H4 (cell line): ENCODE data around the gene NAE1. TPM values are rescaled to one million over a fixed set of nuclear protein-coding genes. Genes with fewer than 3 reads are reported as not detected.
"Not testable (repeated sequence)": the region's sequence is repeated elsewhere in the genome, so short reads cannot be mapped to it uniquely, and the experiment has no call there.

Source experiments
- DNase-seq: peaks from one replicate; pipeline ENCODE4 v3.0.0-alpha.2; 2015; ENCODE audit warnings: low spot score
- total RNA-seq: library from RNA; depleted of rRNA; stranded (reverse); fragments of >200 nt; shearing (Covaris generic); gene quantifications from 2 replicates; pipeline ENCODE4 v1.2.3, GENCODE V29; 2014; rRNA removed

Gene NAE1
- total RNA-seq, 1 experiment from 2014 or later = 142 TPM

DNA sequence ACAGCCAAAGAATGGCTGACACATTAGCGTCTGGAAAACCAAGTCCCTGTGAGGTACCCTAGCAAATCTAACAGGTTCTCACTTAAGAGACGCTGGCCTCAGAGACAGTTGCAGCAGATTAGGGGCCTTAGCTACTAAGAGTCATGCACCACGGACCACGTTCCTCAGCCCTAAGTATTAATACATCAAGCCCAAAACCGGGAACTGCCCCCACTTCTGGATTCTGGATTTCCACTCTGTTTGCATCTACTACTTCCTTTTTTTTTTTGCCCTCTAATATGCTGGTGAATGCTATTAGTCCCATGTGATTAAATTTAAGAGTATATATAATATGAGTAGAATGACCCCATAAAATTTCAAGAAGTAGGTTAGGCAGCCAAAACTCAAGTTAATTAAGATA lies 28.6 kb downstream of the NAE1 start:
- no peak for DNase-seq

DNA sequence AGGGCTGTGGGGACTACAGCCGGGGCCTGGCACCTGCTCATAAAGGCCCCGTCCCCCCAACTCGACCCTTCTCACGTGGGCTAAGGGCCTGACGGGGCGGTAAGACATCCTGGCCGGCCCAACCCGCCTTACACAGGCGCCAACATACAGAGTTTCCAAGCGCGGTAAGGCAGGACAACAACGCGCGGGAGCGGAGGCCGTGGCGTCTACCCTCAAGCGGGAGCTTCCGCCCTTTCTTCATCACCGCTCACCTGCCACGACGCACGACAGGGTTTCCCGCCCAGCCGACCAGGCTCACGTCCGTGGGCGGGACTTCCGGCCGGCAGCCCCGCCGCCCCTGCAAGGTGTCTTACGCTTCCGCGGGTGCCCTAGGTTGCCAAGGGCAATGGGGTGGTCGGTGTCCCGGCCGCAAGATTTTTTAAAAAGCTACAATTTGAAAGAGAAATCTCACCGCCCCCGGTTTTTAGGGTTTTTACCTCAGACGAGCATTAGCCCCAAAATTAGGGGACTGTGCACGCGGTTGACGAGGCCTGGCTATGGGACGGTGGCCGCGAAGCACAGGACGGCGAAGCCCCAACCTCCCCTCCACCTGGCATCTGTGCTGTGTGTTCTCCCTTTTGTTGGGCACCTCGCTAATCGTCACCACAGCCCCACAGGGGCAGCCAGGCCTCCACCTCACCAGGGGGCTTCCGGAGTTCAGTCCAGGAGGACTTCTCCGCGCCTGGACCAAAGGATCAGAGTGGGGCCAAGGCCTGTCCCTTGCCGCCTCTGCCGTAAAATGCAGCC lies 29.3 kb downstream of the NAE1 start, which contains the start of gene TERB1:
Gene TERB1 (minus strand): TSS at position 265 of the 786 bp plus-strand sequence. CDS start 4,786 bp downstream, outside the sequence.
- no peak for DNase-seq

DNA sequence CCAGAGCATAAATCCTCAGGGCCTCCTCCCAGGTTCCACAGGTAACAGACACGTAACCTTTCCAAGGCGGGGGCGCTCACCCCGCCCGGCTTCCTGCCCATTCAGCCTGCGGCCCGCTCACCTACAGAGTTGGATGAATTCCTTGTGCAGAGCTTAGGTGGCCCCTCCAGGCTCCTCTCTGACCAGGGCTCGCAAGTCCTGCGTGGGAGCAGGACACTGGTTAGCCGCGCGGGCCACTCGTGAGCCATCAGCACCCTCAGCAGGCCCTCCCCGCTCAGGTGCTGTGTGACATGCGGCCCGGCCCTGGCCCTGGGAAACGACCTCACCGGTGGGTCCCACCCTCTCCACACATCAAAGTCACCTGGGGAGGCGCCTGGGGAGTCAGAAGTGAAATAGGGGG lies 29.9 kb downstream of the NAE1 start:
- no peak for DNase-seq

DNA sequence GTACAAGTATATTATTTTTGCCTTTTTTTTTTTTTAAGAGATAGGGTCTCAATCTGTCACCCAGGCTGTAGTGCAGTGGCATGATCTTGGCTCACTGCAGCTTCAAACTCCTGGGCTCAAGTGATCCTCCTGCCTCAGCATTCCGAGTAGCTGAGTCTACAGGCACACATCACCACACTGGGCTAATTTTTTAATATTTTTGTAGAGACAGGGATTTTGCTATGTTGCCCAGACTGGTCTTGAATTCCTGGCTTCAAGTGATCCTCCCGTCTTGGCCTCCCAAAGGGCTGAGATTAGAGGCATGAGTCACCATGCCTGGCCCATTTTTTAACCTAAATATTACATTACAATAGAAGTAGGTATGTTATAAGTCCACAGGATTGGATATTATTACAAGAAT lies 32.6 kb downstream of the NAE1 start:
- DNase-seq = no peak

DNA sequence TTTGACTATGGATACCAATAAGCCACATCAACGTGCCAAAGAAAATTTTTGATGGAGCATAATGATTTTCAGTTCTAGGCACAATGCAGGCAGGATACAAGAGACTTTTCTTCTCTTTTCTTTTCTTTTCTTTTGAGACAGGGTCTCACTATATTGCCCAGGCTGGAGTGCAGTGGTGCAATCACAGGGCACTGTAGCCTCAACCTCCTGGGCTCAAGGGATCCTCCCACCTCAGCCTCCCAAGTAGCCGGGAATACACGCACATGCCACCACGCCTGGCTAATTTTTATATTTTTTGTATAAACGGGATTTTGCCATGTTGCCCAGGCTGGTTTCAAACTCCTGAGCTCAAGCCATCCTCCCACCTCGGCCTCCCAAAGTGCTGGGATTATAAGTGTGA lies 36.8 kb downstream of the NAE1 start:
- not testable (repeated sequence) for DNase-seq

DNA sequence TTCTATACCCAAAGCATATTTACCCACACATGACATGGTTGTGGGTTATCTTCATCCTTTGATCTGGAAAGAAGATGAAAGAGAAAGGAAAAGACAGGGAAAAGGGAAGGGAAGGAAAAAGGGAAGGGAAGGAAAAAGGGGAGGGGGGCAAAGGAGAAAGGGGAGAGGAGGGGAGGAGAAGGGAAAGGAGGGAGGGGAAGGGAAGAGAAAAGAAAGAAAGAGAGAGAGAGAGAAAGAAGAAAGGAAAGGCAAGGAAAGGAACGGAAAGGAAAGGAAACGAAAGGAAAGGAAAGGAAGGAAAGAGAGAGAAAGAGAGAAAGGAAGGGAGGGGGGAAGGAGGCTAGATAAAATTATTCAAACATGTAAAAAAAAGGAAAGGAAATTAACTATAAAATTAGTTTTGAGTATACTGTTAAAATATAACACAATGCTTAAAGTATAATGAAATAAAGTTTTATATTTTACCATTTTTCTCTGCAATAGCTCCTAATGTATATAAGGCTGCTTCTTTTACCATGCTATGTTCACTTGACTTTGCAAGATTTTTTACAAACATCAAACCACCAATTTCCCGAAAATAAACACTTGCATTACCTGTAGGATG lies 40.5 kb downstream of the NAE1 start:
- no peak for DNase-seq

DNA sequence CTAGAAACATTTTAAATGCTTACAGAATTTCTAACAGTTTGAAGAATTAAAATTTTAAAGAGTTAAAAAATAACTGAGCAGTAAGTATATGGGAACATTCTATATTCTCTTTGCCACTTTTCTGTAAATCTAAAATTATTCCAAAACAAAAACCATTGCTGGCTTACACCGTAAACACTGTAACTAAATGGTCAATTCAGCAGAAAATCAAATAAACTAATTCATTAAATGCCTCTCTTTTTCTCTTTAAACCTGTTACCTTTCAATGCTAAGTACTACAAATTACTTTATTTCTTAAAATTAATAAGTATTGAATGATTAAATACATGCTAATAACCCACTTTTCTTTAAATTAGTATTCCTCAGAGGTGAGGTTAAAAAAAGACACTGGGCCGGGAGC lies 43.3 kb downstream of the NAE1 start:
- DNase-seq = no peak

DNA sequence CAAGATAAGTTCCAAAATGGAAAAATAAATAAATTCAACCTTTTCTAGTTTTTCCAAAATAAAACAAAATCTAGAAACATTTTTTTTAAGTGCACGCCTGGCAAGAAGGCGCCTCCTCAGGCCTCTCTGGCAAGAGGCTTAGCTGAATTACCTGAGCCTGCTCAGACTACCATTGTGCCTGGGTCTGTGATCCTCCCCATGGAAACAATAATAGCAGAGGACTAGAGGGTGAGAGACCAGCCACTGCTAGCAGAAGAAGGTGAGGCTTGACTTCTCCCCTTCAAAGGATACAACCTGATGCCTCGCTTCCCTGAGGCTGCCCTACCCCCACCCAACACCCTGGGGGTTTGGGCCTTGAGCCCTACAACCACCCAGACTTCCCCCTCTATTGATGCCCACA lies 44.2 kb downstream of the NAE1 start:
- DNase-seq = no peak

DNA sequence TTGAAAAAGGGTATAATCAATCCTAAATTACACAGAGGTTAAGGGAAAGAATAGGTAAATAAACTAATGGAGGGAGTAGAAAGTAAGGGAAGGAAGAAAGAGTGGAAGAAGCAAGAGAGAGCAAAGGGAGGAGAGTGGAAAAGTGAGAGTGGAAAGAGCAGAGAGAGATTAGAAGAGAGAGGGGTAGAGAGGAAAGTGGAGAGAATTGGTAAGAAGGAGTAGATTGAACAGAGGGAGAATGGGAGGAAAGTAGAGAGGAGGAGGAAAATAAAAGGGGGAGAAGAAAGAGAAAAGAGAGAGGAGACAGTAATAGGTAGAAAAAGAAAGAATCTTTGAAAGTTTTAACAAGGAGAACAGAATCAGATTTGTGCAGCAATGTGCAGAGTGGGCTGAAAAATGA lies 54.3 kb downstream of the NAE1 start:
- no peak for DNase-seq

DNA sequence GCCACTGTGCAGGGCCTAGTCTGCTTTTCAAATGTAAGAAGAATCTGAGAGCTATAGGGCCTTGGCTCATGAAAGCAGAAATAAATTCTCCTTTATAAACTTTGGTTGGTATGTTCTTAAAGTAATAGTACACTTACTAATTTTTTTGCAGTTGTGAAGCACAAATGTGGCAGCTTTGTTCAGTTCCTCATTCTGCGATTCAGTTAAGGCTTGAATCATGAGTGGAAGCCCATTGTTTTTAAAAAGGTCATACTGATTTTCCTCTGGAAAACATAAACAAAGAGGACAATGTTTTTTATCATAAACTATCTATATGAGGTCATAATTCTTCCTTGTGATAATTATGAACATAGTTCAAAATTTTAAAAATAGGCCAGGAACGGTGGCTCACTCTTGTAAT lies 55.8 kb downstream of the NAE1 start:
- DNase-seq = no peak

DNA sequence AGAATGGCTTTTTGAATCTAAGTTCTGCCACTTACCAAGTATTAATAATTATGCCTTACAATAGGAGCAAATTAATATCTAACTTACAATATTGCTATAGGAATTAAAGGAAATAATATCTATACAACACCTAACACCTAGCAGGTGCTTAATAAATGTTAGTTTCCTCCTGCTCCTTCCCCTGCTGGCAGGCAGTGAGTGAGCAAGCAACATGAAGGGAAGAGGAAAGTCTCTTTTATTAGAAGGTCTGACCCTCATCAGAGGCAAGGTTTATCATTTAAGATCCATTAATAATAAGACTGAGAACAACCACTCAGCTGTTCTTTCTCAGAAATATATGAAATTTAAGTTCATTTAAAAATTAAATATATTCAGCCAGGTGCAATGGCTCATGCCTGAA lies 72.7 kb downstream of the NAE1 start:
- no peak for DNase-seq

DNA sequence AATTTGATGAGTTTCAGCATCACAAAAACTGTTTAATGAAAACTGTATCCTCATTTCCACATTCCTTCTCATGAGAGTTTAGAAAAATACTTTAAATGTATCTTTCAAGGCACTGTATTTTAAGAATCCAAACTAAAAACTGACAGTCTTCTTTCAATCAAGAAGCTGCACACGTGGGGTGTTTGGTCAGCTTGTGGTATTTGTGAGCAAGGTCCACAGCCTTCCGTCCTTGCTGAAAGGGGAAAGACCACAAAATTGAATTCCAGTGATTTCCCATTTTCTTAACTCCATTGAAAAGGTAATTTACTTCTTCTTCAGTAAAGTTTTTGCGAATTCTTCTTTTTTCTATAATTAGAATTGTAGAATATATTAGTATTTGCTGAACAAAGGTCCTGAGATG lies 76.0 kb downstream of the NAE1 start:
- no peak for DNase-seq

DNA sequence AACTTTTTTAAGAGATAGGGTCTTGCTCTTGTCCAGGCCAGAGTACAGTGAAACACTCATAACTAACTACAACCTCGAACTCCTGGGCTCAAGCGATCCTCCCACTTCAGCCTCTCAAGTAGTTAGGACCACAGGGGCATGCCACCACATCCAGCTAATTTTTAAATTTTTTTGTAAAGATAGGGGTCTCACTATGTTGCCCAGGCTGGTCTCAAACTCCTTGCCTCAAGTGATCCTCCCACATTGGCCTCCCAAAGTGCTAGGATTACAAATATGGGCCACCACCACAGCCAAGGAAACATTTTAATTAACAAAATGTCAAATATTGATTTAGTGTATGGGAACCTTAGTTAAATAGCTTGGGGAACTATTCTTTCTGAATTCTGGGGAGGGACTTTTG lies 76.6 kb downstream of the NAE1 start:
- no peak for DNase-seq

DNA sequence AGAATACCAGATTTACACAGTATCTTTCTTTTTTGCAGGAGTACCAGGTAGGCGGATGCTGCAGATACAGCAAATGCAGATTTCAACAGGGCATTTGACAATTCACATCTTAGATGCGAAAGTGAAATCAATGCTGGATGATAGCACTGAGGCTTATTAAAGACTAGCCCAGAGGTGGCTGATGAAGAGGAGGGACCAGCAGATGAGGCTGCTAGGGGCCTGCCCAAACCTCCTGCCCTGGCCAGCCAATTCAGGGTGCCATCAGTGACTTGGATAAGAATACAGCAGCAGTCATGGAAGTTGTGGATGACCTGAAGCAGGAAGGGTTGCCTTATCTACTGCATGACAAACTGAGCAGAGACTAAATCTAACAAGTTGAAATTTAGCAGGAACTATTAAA lies 77.8 kb downstream of the NAE1 start:
- DNase-seq = no peak

Other genes starting within 250 kb of the NAE1 start
- 20.0 and 29.8 TPM in 2 replicates for gene CMTM3, start 226.3 kb downstream of the NAE1 start, total RNA-seq
- gene CMTM4, start 134.2 kb downstream of the NAE1 start, total RNA-seq = 22.7 and 23.4 TPM in 2 replicates
- 47.7 and 52.8 TPM in 2 replicates for gene DYNC1LI2, start 79.4 kb downstream of the NAE1 start, total RNA-seq
- gene TERB1, start 29.4 kb downstream of the NAE1 start, total RNA-seq = 0.27 TPM in 1 of 2 replicates, not detected in the other
- gene CA7, start 13.4 kb upstream of the NAE1 start, total RNA-seq = not detected in 2 replicates
- 9.8 and 20.3 TPM in 2 replicates for gene PDP2, start 49.5 kb upstream of the NAE1 start, total RNA-seq
- gene CDH16, start 87.9 kb upstream of the NAE1 start, total RNA-seq = not detected in 2 replicates
- gene RRAD, start 94.6 kb upstream of the NAE1 start, total RNA-seq = 0.12 TPM in 1 of 2 replicates, not detected in the other
- gene CIAO2B, start 103.4 kb upstream of the NAE1 start, total RNA-seq = 207 and 213 TPM in 2 replicates
- 13.8 and 15.6 TPM in 2 replicates for gene CES2, start 104.5 kb upstream of the NAE1 start, total RNA-seq
- gene CES3, start 130.3 kb upstream of the NAE1 start, total RNA-seq = 0.68 and 1.2 TPM in 2 replicates
- gene CES4A, start 157.6 kb upstream of the NAE1 start, total RNA-seq = not detected in 2 replicates
- 68.0 and 81.0 TPM in 2 replicates for gene CBFB, start 198.2 kb upstream of the NAE1 start, total RNA-seq